Measurements from ENCODE around the gene SLC17A7.

DNA sequence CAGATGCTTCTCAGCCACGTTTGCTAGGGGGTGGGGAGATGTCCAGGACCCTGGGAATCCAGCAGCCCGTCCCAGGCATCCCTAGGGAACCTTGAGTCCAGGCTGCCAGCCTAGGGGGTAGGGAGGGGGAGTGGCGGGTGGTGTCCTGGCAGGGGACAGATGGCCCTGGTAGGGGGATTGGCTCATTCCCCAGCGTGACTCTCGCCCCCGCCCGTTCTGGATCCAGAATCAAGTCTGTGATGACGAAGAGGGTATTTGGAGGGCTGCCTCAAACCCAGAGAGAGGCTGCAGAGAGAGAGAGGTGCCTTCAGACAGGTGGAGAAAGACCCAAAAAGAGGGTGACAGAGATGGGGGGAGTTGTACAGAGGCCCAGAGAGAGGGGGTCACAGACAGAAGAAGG, 4.1 kb downstream of the SLC17A7 start:
- TF ChIP-seq POLR2A (IDR thresholded peaks at IDR 0.05) (no peak), EP300 (IDR thresholded peaks at IDR 0.05) (no peak)

Measured in suprapubic skin (tissue), 2 donors.